Thyroid gland (tissue), 4 donors: ENCODE data around the gene STMP1. TPM values are rescaled to one million over a fixed set of nuclear protein-coding genes. Genes with fewer than 3 reads are reported as not detected.

Source experiments
- DNase-seq, 2 donors: peaks; one replicate each; pipeline ENCODE4 v3.0.0-alpha.2; 2019
- H3K27ac ChIP-seq, 3 donors: fragments of 200-600 bp; sonication (generic); 1 replicate in 2 of 3; 2 replicates in 1 of 3; pipeline ENCODE4 v1.5.1; 2016 to 2019; ENCODE audit warnings: mild to moderate bottlenecking in 1 of 3, moderate library complexity in 1 of 3
- H3K27me3 ChIP-seq: fragments of 200-600 bp; sonication (generic); one replicate; pipeline ENCODE4 v1.5.1; 2019
- H3K36me3 ChIP-seq, 2 donors: fragments of 200-600 bp; sonication (generic); one replicate each; pipeline ENCODE4 v1.5.1; 2016 to 2019
- H3K4me1 ChIP-seq, 2 donors: fragments of 200-600 bp; sonication (generic); one replicate each; pipeline ENCODE4 v1.5.1; 2017 to 2019
- H3K4me3 ChIP-seq, 3 donors: fragments of 200-600 bp; sonication (generic); replicated peaks in 1 of 3; 1 replicate in 2 of 3; 2 replicates in 1 of 3; pipeline ENCODE4 v1.5.1; 2016; ENCODE audit warnings: mild to moderate bottlenecking in 1 of 3
- H3K9me3 ChIP-seq: fragments of 200-600 bp; sonication (generic); one replicate; pipeline ENCODE4 v1.5.1; 2017
- POLR2A ChIP-seq, 2 donors: fragments of 450-650 bp; IDR thresholded peaks; one replicate each; pipeline ENCODE4 v1.6.1; 2017; ENCODE audit warnings: antibody characterized with exemption in 2 of 2, mild to moderate bottlenecking in 2 of 2, moderate library complexity in 1 of 2
- WGBS, 2 donors: methylation state at CpG; one replicate each; pipeline ENCODE4 v1.1.5; 2017; 5-methylcytosine and 5-hydroxymethylcytosine counted together
- intact Hi-C: fragments of 100-400 bp; cut with DNase I; formaldehyde crosslinking; loops from one replicate; pipeline ENCODE4 v1.15.1; 2023
- total RNA-seq, 4 donors: library from RNA; depleted of rRNA; stranded (reverse); fragments of >200 nt; gene quantifications; one replicate each; pipeline ENCODE4 v1.2.3, GENCODE V29; 2016
- TF ChIP-seq, protein P1 (sequence below), 6 experiments: fragments of 200-600 bp in 3 of 6; fragments of 450-650 bp in 3 of 6; sonication (generic) in 3 of 6; IDR thresholded peaks; one replicate each; pipeline ENCODE4 v1.5.1; 2016 to 2019; ENCODE audit warnings: antibody characterized with exemption in 6 of 6, mild to moderate bottlenecking in 2 of 6, inconsistent platforms in 1 of 6, moderate library complexity in 1 of 6

Gene STMP1
- total RNA-seq, 4 donors from 2014 or later = 28.2 to 42.2 (median 38.6) TPM

- H3K27me3 ChIP-seq = no peaks in the 10 kb centered on the region
- H3K27ac ChIP-seq = no peak overlapping the region
- WGBS, 2 donors = 89 to 96% methylated on average over 4 of the region's 4 CpGs
- intact Hi-C loops = no loop called here
- H3K4me3 ChIP-seq = no peak overlapping the region
- TF ChIP-seq, protein P1, sequence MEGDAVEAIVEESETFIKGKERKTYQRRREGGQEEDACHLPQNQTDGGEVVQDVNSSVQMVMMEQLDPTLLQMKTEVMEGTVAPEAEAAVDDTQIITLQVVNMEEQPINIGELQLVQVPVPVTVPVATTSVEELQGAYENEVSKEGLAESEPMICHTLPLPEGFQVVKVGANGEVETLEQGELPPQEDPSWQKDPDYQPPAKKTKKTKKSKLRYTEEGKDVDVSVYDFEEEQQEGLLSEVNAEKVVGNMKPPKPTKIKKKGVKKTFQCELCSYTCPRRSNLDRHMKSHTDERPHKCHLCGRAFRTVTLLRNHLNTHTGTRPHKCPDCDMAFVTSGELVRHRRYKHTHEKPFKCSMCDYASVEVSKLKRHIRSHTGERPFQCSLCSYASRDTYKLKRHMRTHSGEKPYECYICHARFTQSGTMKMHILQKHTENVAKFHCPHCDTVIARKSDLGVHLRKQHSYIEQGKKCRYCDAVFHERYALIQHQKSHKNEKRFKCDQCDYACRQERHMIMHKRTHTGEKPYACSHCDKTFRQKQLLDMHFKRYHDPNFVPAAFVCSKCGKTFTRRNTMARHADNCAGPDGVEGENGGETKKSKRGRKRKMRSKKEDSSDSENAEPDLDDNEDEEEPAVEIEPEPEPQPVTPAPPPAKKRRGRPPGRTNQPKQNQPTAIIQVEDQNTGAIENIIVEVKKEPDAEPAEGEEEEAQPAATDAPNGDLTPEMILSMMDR (IDR thresholded peaks at IDR 0.05) = no peak
- TF ChIP-seq POLR2A (IDR thresholded peaks at IDR 0.05) = no peak
- DNase-seq = no peak
- H3K36me3 ChIP-seq = peaks cover 0 to 3% of the 10 kb centered on the region in 2 donors
- no peaks in the 10 kb centered on the region for H3K9me3 ChIP-seq
- H3K4me1 ChIP-seq = peaks cover 0 to 3% of the 10 kb centered on the region in 2 donors
Measured at GRCh38 chr7:135693558-135693957, 31.2 kb downstream of the STMP1 start.

DNA sequence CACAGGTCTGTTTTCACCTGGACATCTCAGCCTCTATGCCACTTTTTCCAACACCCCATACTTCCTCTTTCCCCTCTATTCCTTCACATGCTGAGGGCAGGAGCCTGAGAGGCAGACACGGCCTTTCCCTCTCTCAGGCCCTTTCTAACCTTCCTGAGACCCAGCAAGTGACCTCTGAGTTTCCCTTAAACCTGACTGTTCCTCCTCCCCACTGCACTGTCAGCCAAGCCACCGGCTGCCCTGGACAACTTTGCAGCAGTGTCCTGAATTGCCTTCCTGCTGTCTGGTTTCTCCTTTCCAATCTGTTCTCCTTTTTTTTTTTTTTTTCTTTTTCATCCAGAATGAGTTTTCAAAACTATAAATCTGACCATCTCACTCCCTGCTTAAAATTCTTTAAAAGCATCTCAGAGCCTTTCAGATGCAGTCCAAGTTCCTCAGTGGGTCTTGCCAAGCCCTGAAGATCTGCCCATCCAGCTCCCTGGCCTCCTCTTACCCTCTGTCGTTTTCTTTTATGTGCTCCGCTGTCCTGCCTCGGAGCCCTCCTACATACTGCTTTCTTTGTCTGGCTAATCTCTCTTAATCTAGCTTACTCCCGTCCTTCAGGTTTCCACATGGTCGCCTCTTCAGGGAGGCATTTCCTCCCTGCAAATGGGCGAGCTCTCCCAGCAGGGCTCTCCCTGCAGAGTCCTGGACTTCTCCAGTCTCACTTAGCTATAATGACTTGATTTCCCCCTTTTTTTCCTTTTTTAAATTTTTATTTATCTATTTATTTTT lies 35.1 kb downstream of the STMP1 start:
- Histone ChIP-seq H3K36me3 (no peaks in the 10 kb centered on the region), H3K9me3 (no peaks in the 10 kb centered on the region), H3K27ac (no peak overlapping the region), H3K27me3 (no peaks in the 10 kb centered on the region), H3K4me1 (peaks cover 0 to 3% of the 10 kb centered on the region in 2 donors), H3K4me3 (no peak overlapping the region)
- WGBS, 2 donors = 51 to 58% methylated on average over 8 of the region's 8 CpGs
- no peak for DNase-seq
- intact Hi-C loops = no loop called here
- TF ChIP-seq, protein P1 (IDR thresholded peaks at IDR 0.05) = no peak
- TF ChIP-seq POLR2A (IDR thresholded peaks at IDR 0.05) = no peak

GRCh38 chr7:135704074-135704473 lies 41.8 kb downstream of the STMP1 start:
- no peak for DNase-seq
- no peaks in the 10 kb centered on the region for H3K27me3 ChIP-seq
- no peak overlapping the region for H3K4me3 ChIP-seq
- no peaks in the 10 kb centered on the region for H3K36me3 ChIP-seq
- H3K27ac ChIP-seq = no peak overlapping the region
- intact Hi-C loops = no loop called here
- no peak for TF ChIP-seq POLR2A (IDR thresholded peaks at IDR 0.05)
- TF ChIP-seq, protein P1 (IDR thresholded peaks at IDR 0.05) = no peak
- WGBS, 2 donors = 86% methylated on average over 2 of the region's 2 CpGs; no CpG with 5 or more reads in 1 of the 2 donors
- H3K4me1 ChIP-seq = no peaks in the 10 kb centered on the region
- H3K9me3 ChIP-seq = no peaks in the 10 kb centered on the region

GRCh38 chr7:135704698-135705097 lies 42.4 kb downstream of the STMP1 start:
- intact Hi-C loops = no loop called here

More at GRCh38 chr7:135704698-135705097, 42.4 kb downstream of the STMP1 start:
- H3K4me3 ChIP-seq = no peak overlapping the region
- no peak for TF ChIP-seq POLR2A (IDR thresholded peaks at IDR 0.05)
- TF ChIP-seq, protein P1 (IDR thresholded peaks at IDR 0.05) = no peak
- H3K36me3 ChIP-seq = no peaks in the 10 kb centered on the region
- no peak for DNase-seq
- H3K27ac ChIP-seq = no peak overlapping the region
- no peaks in the 10 kb centered on the region for H3K9me3 ChIP-seq
- WGBS, 2 donors = 74 to 81% methylated on average over 5 of the region's 5 CpGs
- peaks cover under 1% of the 10 kb centered on the region in 2 donors for H3K4me1 ChIP-seq
- H3K27me3 ChIP-seq = no peaks in the 10 kb centered on the region
